Activated naive CD4-positive, alpha-beta T cell treated with anti-CD3 and anti-CD28 coated beads for 36 hours (primary cell): ENCODE data around the gene SLC2A4RG. TPM values are rescaled to one million over a fixed set of nuclear protein-coding genes. Genes with fewer than 3 reads are reported as not detected.
"Not testable (repeated sequence)": the region's sequence is repeated elsewhere in the genome, so short reads cannot be mapped to it uniquely, and the experiment has no call there.

Source experiments
- CTCF ChIA-PET: fragments of 350-600 bp; sonication (Branson Sonifier 250); formaldehyde crosslinking; loops from one replicate; lab custom pipeline; 2021; ENCODE audit warnings: antibody characterized with exemption; lab: Charles Lee
- DNase-seq: peaks from one replicate; pipeline ENCODE4 v3.0.0-alpha.2; 2020
- H3K27ac Mint-ChIP-seq: one replicate; pipeline ENCODE4 v1.8.0; 2021; ENCODE audit warnings: mild to moderate bottlenecking, mixed read lengths
- H3K27me3 Mint-ChIP-seq: one replicate; pipeline ENCODE4 v1.8.0; 2021; ENCODE audit warnings: low read depth, mixed read lengths
- H3K36me3 Mint-ChIP-seq: one replicate; pipeline ENCODE4 v1.8.0; 2021; ENCODE audit warnings: low read depth, mixed read lengths
- H3K4me1 Mint-ChIP-seq: one replicate; pipeline ENCODE4 v1.8.0; 2021; ENCODE audit warnings: low read depth, mixed read lengths
- H3K4me3 Mint-ChIP-seq: one replicate; pipeline ENCODE4 v1.8.0; 2021; ENCODE audit warnings: mild to moderate bottlenecking, moderate library complexity, mixed read lengths
- H3K9me3 Mint-ChIP-seq: one replicate; pipeline ENCODE4 v1.8.0; 2021; ENCODE audit warnings: mixed read lengths
- intact Hi-C: fragments of 100-400 bp; cut with micrococcal nuclease; formaldehyde crosslinking; loops from one replicate; pipeline ENCODE4 v1.15.1; 2023
- total RNA-seq, 2 experiments: library from RNA; stranded (reverse); gene quantifications; one replicate each; pipeline ENCODE4 v1.2.3, GENCODE V29; 2021

The SLC2A4RG gene
- total RNA-seq, 2 experiments from 2014 or later: 22.4 to 24.8 TPM

GRCh38 chr20:63772781-63773518 lies 33.4 kb downstream of the SLC2A4RG start:
- CTCF ChIA-PET: no interaction called here
- DNase-seq: no peak
- H3K9me3 Mint-ChIP-seq: no peaks in the 10 kb centered on the region
- no peaks in the 10 kb centered on the region for H3K27me3 Mint-ChIP-seq
- peaks cover 1% of the 10 kb centered on the region for H3K4me1 Mint-ChIP-seq
- H3K27ac Mint-ChIP-seq: no peak overlapping the region
- no peaks in the 10 kb centered on the region for H3K36me3 Mint-ChIP-seq
- intact Hi-C loops: no loop called here
- no peak overlapping the region for H3K4me3 Mint-ChIP-seq

- H3K27ac Mint-ChIP-seq: no peak overlapping the region
- H3K9me3 Mint-ChIP-seq: no peaks in the 10 kb centered on the region
- peaks cover 1% of the 10 kb centered on the region for H3K4me1 Mint-ChIP-seq
- DNase-seq: no peak
- intact Hi-C loops: no loop called here
- H3K4me3 Mint-ChIP-seq: no peak overlapping the region
- H3K36me3 Mint-ChIP-seq: no peaks in the 10 kb centered on the region
- CTCF ChIA-PET: no interaction called here
- no peaks in the 10 kb centered on the region for H3K27me3 Mint-ChIP-seq
Observed at GRCh38 chr20:63773571-63774241, 34.1 kb downstream of the SLC2A4RG start.

- CTCF ChIA-PET: interaction anchor here (0.6 to 1.3 kb wide), 2 partner anchors 10 to 59 kb away, joined by 3 to 4 read pairs; no protein-coding TSS in a partner anchor
- Mint-ChIP-seq H3K4me3 (no peak overlapping the region), H3K9me3 (no peaks in the 10 kb centered on the region), H3K27ac (no peak overlapping the region), H3K36me3 (no peaks in the 10 kb centered on the region), H3K27me3 (no peaks in the 10 kb centered on the region), H3K4me1 (peaks cover 1% of the 10 kb centered on the region)
- intact Hi-C loops: no loop called here
- DNase-seq: no peak
Observed at GRCh38 chr20:63774306-63774705, 34.7 kb downstream of the SLC2A4RG start.

- H3K27me3 Mint-ChIP-seq: no peaks in the 10 kb centered on the region
- DNase-seq: no peak
- CTCF ChIA-PET: interaction anchor here (0.6 to 1.3 kb wide), 4 partner anchors 9 to 285 kb away, joined by 3 to 4 read pairs (median 3); no protein-coding TSS in a partner anchor
- peaks cover 1% of the 10 kb centered on the region for H3K4me1 Mint-ChIP-seq
- no peaks in the 10 kb centered on the region for H3K9me3 Mint-ChIP-seq
- H3K36me3 Mint-ChIP-seq: no peaks in the 10 kb centered on the region
- intact Hi-C loops: no loop called here
- no peak overlapping the region for H3K4me3 Mint-ChIP-seq
- no peak overlapping the region for H3K27ac Mint-ChIP-seq
Observed at GRCh38 chr20:63775096-63775978, 35.8 kb downstream of the SLC2A4RG start.

GRCh38 chr20:63776875-63777274 lies 37.3 kb downstream of the SLC2A4RG start:
- intact Hi-C loops: not testable (repeated sequence)

GRCh38 chr20:63777614-63778013 lies 38.0 kb downstream of the SLC2A4RG start:
- Mint-ChIP-seq H3K4me3 (no peak overlapping the region), H3K36me3 (no peaks in the 10 kb centered on the region), H3K9me3 (no peaks in the 10 kb centered on the region), H3K27ac (no peak overlapping the region), H3K27me3 (no peaks in the 10 kb centered on the region), H3K4me1 (peaks cover 11% of the 10 kb centered on the region)
- intact Hi-C loops: no loop called here
- no peak for DNase-seq
- CTCF ChIA-PET: interaction anchor here (1.0 kb wide), 1 partner anchor 9 kb away, joined by 3 read pairs; no protein-coding TSS in a partner anchor

More at GRCh38 chr20:63776875-63777274, 37.3 kb downstream of the SLC2A4RG start:
- H3K4me1 Mint-ChIP-seq, DNase-seq, H3K27me3 Mint-ChIP-seq, H3K4me3 Mint-ChIP-seq, H3K36me3 Mint-ChIP-seq, H3K9me3 Mint-ChIP-seq, H3K27ac Mint-ChIP-seq: not testable (repeated sequence)
- CTCF ChIA-PET: interaction anchor here (1.0 kb wide), 1 partner anchor 9 kb away, joined by 3 read pairs; no protein-coding TSS in a partner anchor

GRCh38 chr20:63778034-63778752 lies 38.6 kb downstream of the SLC2A4RG start:
- CTCF ChIA-PET: no interaction called here
- Mint-ChIP-seq H3K27me3 (no peaks in the 10 kb centered on the region), H3K4me3 (no peak overlapping the region), H3K27ac (no peak overlapping the region), H3K36me3 (no peaks in the 10 kb centered on the region), H3K4me1 (peaks cover 12% of the 10 kb centered on the region), H3K9me3 (no peaks in the 10 kb centered on the region)
- intact Hi-C loops: no loop called here
- DNase-seq: no peak

- intact Hi-C loops: no loop called here
- Mint-ChIP-seq H3K36me3 (no peaks in the 10 kb centered on the region), H3K4me3 (no peak overlapping the region), H3K4me1 (peaks cover 12% of the 10 kb centered on the region), H3K27me3 (no peaks in the 10 kb centered on the region), H3K9me3 (no peaks in the 10 kb centered on the region), H3K27ac (no peak overlapping the region)
- CTCF ChIA-PET: no interaction called here
- no peak for DNase-seq
Observed at GRCh38 chr20:63778857-63779256, 39.3 kb downstream of the SLC2A4RG start.

GRCh38 chr20:63781181-63781580 lies 41.6 kb downstream of the SLC2A4RG start:
- Mint-ChIP-seq H3K36me3 (no peaks in the 10 kb centered on the region), H3K27me3 (no peaks in the 10 kb centered on the region), H3K4me3 (no peak overlapping the region), H3K27ac (no peak overlapping the region), H3K9me3 (no peaks in the 10 kb centered on the region), H3K4me1 (peaks cover 11% of the 10 kb centered on the region)
- intact Hi-C loops: loop anchor here (5.0 to 10.0 kb wide), 2 partner anchors 244 to 274 kb away; partner anchors contain the start of gene PTK6
- CTCF ChIA-PET: interaction anchor here (0.9 to 1.0 kb wide), 2 partner anchors 201 to 244 kb away, joined by 3 to 6 read pairs; partner anchors contain the start of gene PTK6
- DNase-seq: no peak

- intact Hi-C loops: loop anchor here (1.0 to 10.0 kb wide), 3 partner anchors 75 to 273 kb away; partner anchors contain the start of genes ARFRP1 and PTK6
- Mint-ChIP-seq H3K27me3 (no peaks in the 10 kb centered on the region), H3K27ac (no peak overlapping the region), H3K9me3 (no peaks in the 10 kb centered on the region), H3K4me1 (peaks cover 11% of the 10 kb centered on the region), H3K4me3 (no peak overlapping the region), H3K36me3 (no peaks in the 10 kb centered on the region)
- peak; percentile 65 for DNase-seq
- CTCF ChIA-PET: interaction anchor here (0.9 to 1.0 kb wide), 2 partner anchors 202 to 245 kb away, joined by 3 to 6 read pairs; partner anchors contain the start of gene PTK6
Observed at GRCh38 chr20:63782051-63782471, 42.5 kb downstream of the SLC2A4RG start.

- Mint-ChIP-seq H3K9me3 (no peaks in the 10 kb centered on the region), H3K4me1 (peaks cover 11% of the 10 kb centered on the region), H3K4me3 (no peak overlapping the region), H3K27ac (no peak overlapping the region), H3K27me3 (no peaks in the 10 kb centered on the region), H3K36me3 (no peaks in the 10 kb centered on the region)
- intact Hi-C loops: loop anchor here (1.0 to 10.0 kb wide), 3 partner anchors 75 to 272 kb away; partner anchors contain the start of genes ARFRP1 and PTK6
- DNase-seq: no peak
- CTCF ChIA-PET: interaction anchor here (1.1 kb wide), 1 partner anchor 11 kb away, joined by 4 read pairs; no protein-coding TSS in a partner anchor
Observed at GRCh38 chr20:63782521-63782971, 43.0 kb downstream of the SLC2A4RG start.
